ENCODE data around the gene INPP5F.
"Not testable (repeated sequence)": the region's sequence is repeated elsewhere in the genome, so short reads cannot be mapped to it uniquely, and the experiment has no call there.

INPP5F gene

GRCh38 chr10:119832951-119833350, 107.1 kb downstream of the INPP5F start:
- DNase-seq = no peak
- in situ Hi-C loops (cut with HindIII; ENCODE audit: low pct_ligation_motif_present, low pct_unique_long_range_greater_than_20kb, low sequenced_read_pairs) = no loop called here

GRCh38 chr10:119834188-119834587, 108.3 kb downstream of the INPP5F start:
- in situ Hi-C loops (cut with HindIII; ENCODE audit: low pct_ligation_motif_present, low pct_unique_long_range_greater_than_20kb, low sequenced_read_pairs) = no loop called here
- DNase-seq = no peak

GRCh38 chr10:119845656-119846055, 119.8 kb downstream of the INPP5F start:
- in situ Hi-C loops (cut with HindIII; ENCODE audit: low pct_ligation_motif_present, low pct_unique_long_range_greater_than_20kb, low sequenced_read_pairs) = no loop called here

GRCh38 chr10:119849031-119849789, 123.4 kb downstream of the INPP5F start:
- in situ Hi-C loops (cut with HindIII; ENCODE audit: low pct_ligation_motif_present, low pct_unique_long_range_greater_than_20kb, low sequenced_read_pairs) = no loop called here
- DNase-seq = peak; percentile 79

More at GRCh38 chr10:119845656-119846055, 119.8 kb downstream of the INPP5F start:
- DNase-seq = no peak

- in situ Hi-C loops (cut with HindIII; ENCODE audit: low pct_ligation_motif_present, low pct_unique_long_range_greater_than_20kb, low sequenced_read_pairs) = no loop called here
- DNase-seq = no peak
Observed at GRCh38 chr10:119849944-119850343, 124.1 kb downstream of the INPP5F start.

GRCh38 chr10:119852277-119852676, 126.4 kb downstream of the INPP5F start:
- DNase-seq = no peak
- in situ Hi-C loops (cut with HindIII; ENCODE audit: low pct_ligation_motif_present, low pct_unique_long_range_greater_than_20kb, low sequenced_read_pairs) = no loop called here

- DNase-seq = no peak
- in situ Hi-C loops (cut with HindIII; ENCODE audit: low pct_ligation_motif_present, low pct_unique_long_range_greater_than_20kb, low sequenced_read_pairs) = no loop called here
Observed at GRCh38 chr10:119852822-119853221, 127.0 kb downstream of the INPP5F start.

- DNase-seq = no peak
- in situ Hi-C loops (cut with HindIII; ENCODE audit: low pct_ligation_motif_present, low pct_unique_long_range_greater_than_20kb, low sequenced_read_pairs) = no loop called here
Observed at GRCh38 chr10:119853574-119853973, 127.7 kb downstream of the INPP5F start.

- in situ Hi-C loops (cut with HindIII; ENCODE audit: low pct_ligation_motif_present, low pct_unique_long_range_greater_than_20kb, low sequenced_read_pairs) = no loop called here
Observed at GRCh38 chr10:119858063-119858462, 132.2 kb downstream of the INPP5F start.

GRCh38 chr10:119859420-119860258, 133.8 kb downstream of the INPP5F start:
- in situ Hi-C loops (cut with HindIII; ENCODE audit: low pct_ligation_motif_present, low pct_unique_long_range_greater_than_20kb, low sequenced_read_pairs) = no loop called here
- DNase-seq = peak; percentile 61

More at GRCh38 chr10:119858063-119858462, 132.2 kb downstream of the INPP5F start:
- DNase-seq = no peak

GRCh38 chr10:119860866-119861607, 135.2 kb downstream of the INPP5F start:
- in situ Hi-C loops (cut with HindIII; ENCODE audit: low pct_ligation_motif_present, low pct_unique_long_range_greater_than_20kb, low sequenced_read_pairs) = no loop called here
- DNase-seq = no peak

GRCh38 chr10:119862524-119862923, 136.7 kb downstream of the INPP5F start:
- in situ Hi-C loops (cut with HindIII; ENCODE audit: low pct_ligation_motif_present, low pct_unique_long_range_greater_than_20kb, low sequenced_read_pairs) = no loop called here
- no peak for DNase-seq

- in situ Hi-C loops (cut with HindIII; ENCODE audit: low pct_ligation_motif_present, low pct_unique_long_range_greater_than_20kb, low sequenced_read_pairs) = no loop called here
- DNase-seq = no peak
Observed at GRCh38 chr10:119863951-119864565, 138.2 kb downstream of the INPP5F start.

- in situ Hi-C loops (cut with HindIII; ENCODE audit: low pct_ligation_motif_present, low pct_unique_long_range_greater_than_20kb, low sequenced_read_pairs) = no loop called here
Observed at GRCh38 chr10:119865699-119866240, 139.9 kb downstream of the INPP5F start.

GRCh38 chr10:119867317-119867716, 141.5 kb downstream of the INPP5F start:
- in situ Hi-C loops (cut with HindIII; ENCODE audit: low pct_ligation_motif_present, low pct_unique_long_range_greater_than_20kb, low sequenced_read_pairs) = no loop called here

More at GRCh38 chr10:119865699-119866240, 139.9 kb downstream of the INPP5F start:
- DNase-seq = no peak

GRCh38 chr10:119869398-119869797, 143.5 kb downstream of the INPP5F start:
- in situ Hi-C loops (cut with HindIII; ENCODE audit: low pct_ligation_motif_present, low pct_unique_long_range_greater_than_20kb, low sequenced_read_pairs); DNase-seq: not testable (repeated sequence)

More at GRCh38 chr10:119867317-119867716, 141.5 kb downstream of the INPP5F start:
- DNase-seq = no peak

GRCh38 chr10:119871881-119872609, 146.2 kb downstream of the INPP5F start:
- peak; percentile 43 for DNase-seq
- in situ Hi-C loops (cut with HindIII; ENCODE audit: low pct_ligation_motif_present, low pct_unique_long_range_greater_than_20kb, low sequenced_read_pairs) = no loop called here

- in situ Hi-C loops (cut with HindIII; ENCODE audit: low pct_ligation_motif_present, low pct_unique_long_range_greater_than_20kb, low sequenced_read_pairs) = no loop called here
Observed at GRCh38 chr10:119872610-119872859, 146.7 kb downstream of the INPP5F start, which contains the start of gene MCMBP. Gene MCMBP, minus strand, starts transcription at chr10:119872843. Its CDS starts 259 bp downstream, at chr10:119872584.

More at GRCh38 chr10:119872610-119872859, 146.7 kb downstream of the INPP5F start, which contains the start of gene MCMBP:
- no peak for DNase-seq
